KOPT-K1 (cell line): ENCODE measurements around the gene RABEP1.
"Not testable (repeated sequence)": the region's sequence is repeated elsewhere in the genome, so short reads cannot be mapped to it uniquely, and the experiment has no call there.

Experiments used
- H3K27ac ChIP-seq: fragments of 200-600 bp; sonication (generic); 2 replicates; pipeline ENCODE4 v1.5.1; 2016; ENCODE audit warnings: antibody characterized with exemption, mild to moderate bottlenecking, low read depth, low read length; ENCODE audit not compliant: poor library complexity, severe bottlenecking
- H3K36me3 ChIP-seq: fragments of 200-600 bp; sonication (generic); 2 replicates; pipeline ENCODE4 v1.5.1; 2017; ENCODE audit warnings: antibody characterized with exemption, mild to moderate bottlenecking, low read length, moderate library complexity; ENCODE audit not compliant: insufficient read depth
- H3K9me3 ChIP-seq: fragments of 200-600 bp; sonication (generic); 2 replicates; pipeline ENCODE4 v1.5.1; 2017; ENCODE audit warnings: antibody characterized with exemption, low read length, mild to moderate bottlenecking; ENCODE audit not compliant: insufficient read depth, poor library complexity, severe bottlenecking

RABEP1 gene

GRCh38 chr17:5281814-5282641, at the start of gene RABEP1:
Gene RABEP1 (plus strand): TSS chr17:5282284. CDS start chr17:5282487, 203 bp downstream.
- Histone ChIP-seq H3K27ac (peak within 1 kb of the TSS; percentile 70), H3K36me3 (peaks cover 7% of the 10 kb centered on the region)

GRCh38 chr17:5233492-5233891, 48.6 kb upstream of the RABEP1 start:
- not testable (repeated sequence) for H3K27ac ChIP-seq, H3K9me3 ChIP-seq, H3K36me3 ChIP-seq

More at GRCh38 chr17:5281814-5282641, at the start of gene RABEP1:
- H3K9me3 ChIP-seq = no peaks in the 10 kb centered on the region

- no peak within 1 kb of the TSS for H3K27ac ChIP-seq
These were observed 47.2 kb upstream of the RABEP1 start, which contains the start of gene SCIMP for GRCh38 chr17:5234645-5235576. Gene SCIMP (minus strand): TSS chr17:5234860. CDS start chr17:5234755, 105 bp downstream.

GRCh38 chr17:5236938-5237540, 45.0 kb upstream of the RABEP1 start:
- Histone ChIP-seq H3K27ac (no peak overlapping the region), H3K9me3 (no peaks in the 10 kb centered on the region), H3K36me3 (no peaks in the 10 kb centered on the region)

More at GRCh38 chr17:5234645-5235576, 47.2 kb upstream of the RABEP1 start, which contains the start of gene SCIMP:
- Histone ChIP-seq H3K36me3 (no peaks in the 10 kb centered on the region), H3K9me3 (no peaks in the 10 kb centered on the region)

GRCh38 chr17:5237541-5238016, 44.5 kb upstream of the RABEP1 start:
- Histone ChIP-seq H3K27ac (no peak overlapping the region), H3K9me3 (no peaks in the 10 kb centered on the region), H3K36me3 (no peaks in the 10 kb centered on the region)

- Histone ChIP-seq H3K9me3 (no peaks in the 10 kb centered on the region), H3K36me3 (no peaks in the 10 kb centered on the region), H3K27ac (no peak overlapping the region)
These were observed 43.8 kb upstream of the RABEP1 start for GRCh38 chr17:5238333-5238732.

- not testable (repeated sequence) for H3K27ac ChIP-seq, H3K9me3 ChIP-seq, H3K36me3 ChIP-seq
These were observed 42.3 kb upstream of the RABEP1 start for GRCh38 chr17:5239769-5240168.

- Histone ChIP-seq H3K9me3 (no peaks in the 10 kb centered on the region), H3K36me3 (no peaks in the 10 kb centered on the region), H3K27ac (no peak overlapping the region)
These were observed 40.0 kb upstream of the RABEP1 start for GRCh38 chr17:5241861-5242671.

- no peak overlapping the region for H3K27ac ChIP-seq
- H3K9me3 ChIP-seq = no peaks in the 10 kb centered on the region
- H3K36me3 ChIP-seq = no peaks in the 10 kb centered on the region
These were observed 34.5 kb upstream of the RABEP1 start for GRCh38 chr17:5247621-5248020.

GRCh38 chr17:5248821-5249479, 33.1 kb upstream of the RABEP1 start:
- Histone ChIP-seq H3K36me3 (no peaks in the 10 kb centered on the region), H3K9me3 (no peaks in the 10 kb centered on the region), H3K27ac (no peak overlapping the region)

GRCh38 chr17:5249615-5250014, 32.5 kb upstream of the RABEP1 start:
- H3K27ac ChIP-seq = no peak overlapping the region

GRCh38 chr17:5254414-5254813, 27.7 kb upstream of the RABEP1 start:
- peak overlapping the region; percentile 43 for H3K27ac ChIP-seq
- H3K36me3 ChIP-seq = no peaks in the 10 kb centered on the region
- H3K9me3 ChIP-seq = no peaks in the 10 kb centered on the region

More at GRCh38 chr17:5249615-5250014, 32.5 kb upstream of the RABEP1 start:
- H3K9me3 ChIP-seq = no peaks in the 10 kb centered on the region
- H3K36me3 ChIP-seq = no peaks in the 10 kb centered on the region

GRCh38 chr17:5254903-5255521, 27.1 kb upstream of the RABEP1 start:
- no peaks in the 10 kb centered on the region for H3K9me3 ChIP-seq
- H3K27ac ChIP-seq = peak overlapping the region; percentile 43
- H3K36me3 ChIP-seq = no peaks in the 10 kb centered on the region
